ENCODE results near the gene GRIN2A. TPM values are rescaled to one million over a fixed set of nuclear protein-coding genes. Genes with fewer than 3 reads are reported as not detected.

Gene GRIN2A
- 10 to 100 TPM in 2 of 4 donors, 1 to 10 TPM in 1, under 1 TPM in 1; 0.25 to 26.1 (median 13.5) TPM for total RNA-seq

DNA sequence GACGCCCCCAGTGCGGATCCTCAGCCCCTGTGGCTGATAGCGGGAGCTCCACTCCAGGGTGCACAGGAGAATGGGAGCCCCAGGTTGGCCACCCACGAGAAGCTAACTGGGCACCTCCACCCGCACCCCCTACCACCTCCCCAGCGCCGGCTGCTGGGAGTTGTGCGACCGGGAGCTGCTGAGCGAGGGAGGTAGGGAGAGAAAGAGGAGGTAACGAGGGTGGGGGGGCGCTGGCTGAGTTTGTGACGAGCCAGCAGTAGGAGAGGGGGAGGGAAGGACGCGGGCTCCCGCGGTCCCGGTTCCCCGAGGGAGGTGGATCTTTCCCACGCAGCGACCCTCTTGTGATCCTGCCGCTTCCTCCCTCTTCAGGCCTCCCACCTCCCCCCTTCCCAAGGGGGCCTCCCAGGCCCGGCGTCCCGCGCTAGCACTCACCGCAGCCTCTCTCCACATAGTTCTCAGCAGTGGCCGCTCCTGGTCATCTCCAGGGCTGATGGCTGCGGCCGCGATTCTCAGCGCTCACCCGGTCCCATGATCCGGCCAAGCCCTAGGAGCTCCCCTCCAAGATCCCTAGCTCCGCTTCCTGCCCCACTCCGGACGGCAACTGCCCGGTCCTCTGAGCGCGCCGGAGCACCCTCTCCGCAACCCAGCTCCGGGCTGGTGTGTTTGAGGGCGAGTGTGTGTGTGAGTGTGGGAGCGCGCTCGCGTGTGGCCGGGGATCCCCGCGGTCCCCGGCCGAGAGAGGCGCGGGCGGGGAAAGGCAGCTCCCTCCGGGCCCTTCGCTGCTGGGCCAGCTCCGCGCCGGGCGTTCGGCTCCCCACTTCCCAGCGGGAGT lies at the start of gene GRIN2A:
TSS of gene GRIN2A (minus strand) at position 207 of the 832 bp plus-strand sequence. CDS start 2,017 bp downstream, outside the sequence.
- peak within 1 kb of the TSS; percentile 31 to 60 for H3K4me3 ChIP-seq
- WGBS, 2 donors (ENCODE audit: low coverage in 1 of 2) = 0% methylated on average over 7 of the region's 64 CpGs; no CpG with 5 or more reads in 1 of the 2 donors
- no peak for ATAC-seq
- TF ChIP-seq, protein P1, sequence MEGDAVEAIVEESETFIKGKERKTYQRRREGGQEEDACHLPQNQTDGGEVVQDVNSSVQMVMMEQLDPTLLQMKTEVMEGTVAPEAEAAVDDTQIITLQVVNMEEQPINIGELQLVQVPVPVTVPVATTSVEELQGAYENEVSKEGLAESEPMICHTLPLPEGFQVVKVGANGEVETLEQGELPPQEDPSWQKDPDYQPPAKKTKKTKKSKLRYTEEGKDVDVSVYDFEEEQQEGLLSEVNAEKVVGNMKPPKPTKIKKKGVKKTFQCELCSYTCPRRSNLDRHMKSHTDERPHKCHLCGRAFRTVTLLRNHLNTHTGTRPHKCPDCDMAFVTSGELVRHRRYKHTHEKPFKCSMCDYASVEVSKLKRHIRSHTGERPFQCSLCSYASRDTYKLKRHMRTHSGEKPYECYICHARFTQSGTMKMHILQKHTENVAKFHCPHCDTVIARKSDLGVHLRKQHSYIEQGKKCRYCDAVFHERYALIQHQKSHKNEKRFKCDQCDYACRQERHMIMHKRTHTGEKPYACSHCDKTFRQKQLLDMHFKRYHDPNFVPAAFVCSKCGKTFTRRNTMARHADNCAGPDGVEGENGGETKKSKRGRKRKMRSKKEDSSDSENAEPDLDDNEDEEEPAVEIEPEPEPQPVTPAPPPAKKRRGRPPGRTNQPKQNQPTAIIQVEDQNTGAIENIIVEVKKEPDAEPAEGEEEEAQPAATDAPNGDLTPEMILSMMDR (IDR thresholded peaks at IDR 0.05) = no peak
- TF ChIP-seq EP300 (IDR thresholded peaks at IDR 0.05) (no peak), POLR2A (IDR thresholded peaks at IDR 0.05) (no peak), POLR2AphosphoS5 (IDR thresholded peaks at IDR 0.05) (no peak)
- H3K4me1 ChIP-seq = peaks cover 0 to 51% (median 20%) of the 10 kb centered on the region in 3 donors
- peaks cover 43% of the 10 kb centered on the region for H3K27me3 ChIP-seq
- no peaks in the 10 kb centered on the region for H3K9me3 ChIP-seq
- H3K27ac ChIP-seq = peak within 1 kb of the TSS in 2 of 4 donors; percentile 50 to 68
- H3K36me3 ChIP-seq = no peaks in the 10 kb centered on the region

DNA sequence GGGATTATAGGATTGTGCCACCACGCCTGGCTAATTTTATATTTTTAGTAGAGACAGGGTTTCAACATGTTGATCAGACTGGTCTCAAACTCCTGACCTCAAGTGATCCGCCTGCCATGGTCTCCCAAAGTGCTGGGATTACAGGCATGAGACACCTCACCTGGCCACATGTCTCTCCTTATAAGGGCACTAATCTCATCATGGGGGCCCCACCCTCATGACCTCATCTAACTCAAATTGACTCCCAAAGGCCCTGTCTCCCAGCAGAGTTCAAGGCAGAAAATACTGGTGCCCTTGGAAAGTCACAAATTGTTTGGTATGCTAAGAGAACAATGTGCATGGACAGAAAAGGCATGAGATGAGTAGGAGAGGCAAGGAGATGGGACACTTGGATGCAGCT lies 49.3 kb upstream of the GRIN2A start:
- TF ChIP-seq POLR2AphosphoS5 (IDR thresholded peaks at IDR 0.05) = no peak
- TF ChIP-seq EP300 (IDR thresholded peaks at IDR 0.05) = no peak
- TF ChIP-seq POLR2A (IDR thresholded peaks at IDR 0.05) = no peak
- TF ChIP-seq, protein P1 (IDR thresholded peaks at IDR 0.05) = no peak
- 83 to 100% methylated on average over 1 of the region's 2 CpGs for WGBS, 2 donors (ENCODE audit: low coverage in 1 of 2)

DNA sequence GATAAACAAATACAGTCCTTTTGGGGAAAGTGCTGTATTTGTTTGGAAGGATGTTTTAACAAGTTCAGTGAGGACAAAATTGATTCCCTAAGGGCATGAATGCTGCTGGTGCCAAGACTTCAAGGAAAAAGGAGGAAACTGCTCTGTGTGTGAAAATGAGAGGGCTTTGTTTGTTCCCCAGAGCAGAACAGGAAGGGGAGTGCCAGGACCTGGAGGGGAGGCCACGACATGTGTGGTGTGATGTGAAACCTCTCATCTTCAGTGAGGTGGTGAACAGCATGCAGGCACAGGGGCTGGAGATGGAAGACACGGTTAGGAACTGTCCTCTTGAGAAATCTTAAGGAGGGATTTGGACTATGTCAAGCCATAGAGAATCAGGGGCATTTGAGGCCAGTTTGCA lies 46.6 kb upstream of the GRIN2A start:
- H3K4me1 ChIP-seq = no peaks in the 10 kb centered on the region
- peaks cover 42% of the 10 kb centered on the region for H3K27me3 ChIP-seq
- H3K27ac ChIP-seq = no peak overlapping the region
- H3K9me3 ChIP-seq = peaks cover 0 to 22% (median 0%) of the 10 kb centered on the region in 3 donors
- no peaks in the 10 kb centered on the region for H3K36me3 ChIP-seq
- no peak overlapping the region for H3K4me3 ChIP-seq
- 16 to 17% methylated on average over 1 to 2 of the region's 2 CpGs for WGBS, 2 donors (ENCODE audit: low coverage in 1 of 2)
- TF ChIP-seq POLR2AphosphoS5 (IDR thresholded peaks at IDR 0.05) (no peak), POLR2A (IDR thresholded peaks at IDR 0.05) (no peak), EP300 (IDR thresholded peaks at IDR 0.05) (no peak)
- TF ChIP-seq, protein P1 (IDR thresholded peaks at IDR 0.05) = no peak
- no peak for ATAC-seq

More for the DNA sequence above, 49.3 kb upstream of the GRIN2A start:
- H3K4me1 ChIP-seq = no peaks in the 10 kb centered on the region
- no peak overlapping the region for H3K4me3 ChIP-seq
- no peaks in the 10 kb centered on the region for H3K36me3 ChIP-seq
- ATAC-seq = no peak
- H3K27ac ChIP-seq = no peak overlapping the region
- peaks cover 0 to 23% (median 0%) of the 10 kb centered on the region in 3 donors for H3K9me3 ChIP-seq
- peaks cover 27% of the 10 kb centered on the region for H3K27me3 ChIP-seq

DNA sequence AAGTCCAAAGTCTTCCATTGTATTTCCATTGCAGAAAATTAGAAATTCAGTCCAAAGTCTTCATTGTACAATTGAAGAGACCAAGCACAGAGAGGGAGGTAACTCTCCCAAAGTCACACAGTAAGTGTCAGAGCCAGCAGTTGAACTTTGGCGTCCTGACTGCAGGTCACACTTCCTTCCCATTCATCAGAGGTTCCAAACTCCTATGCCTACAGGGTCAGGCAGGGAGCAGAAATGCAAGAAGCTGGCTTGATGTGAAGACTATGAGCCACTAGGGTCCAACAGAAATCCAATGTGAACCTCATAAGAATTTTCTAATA lies 44.7 kb upstream of the GRIN2A start:
- Histone ChIP-seq H3K27ac (no peak overlapping the region), H3K4me3 (no peak overlapping the region), H3K27me3 (peaks cover 50% of the 10 kb centered on the region), H3K4me1 (no peaks in the 10 kb centered on the region), H3K36me3 (no peaks in the 10 kb centered on the region), H3K9me3 (peaks cover 0 to 4% (median 0%) of the 10 kb centered on the region in 3 donors)
- WGBS, 2 donors (ENCODE audit: low coverage in 1 of 2) = 17 to 50% methylated on average over 1 of the region's 1 CpG
- ATAC-seq = no peak
- no peak for TF ChIP-seq POLR2AphosphoS5 (IDR thresholded peaks at IDR 0.05)
- no peak for TF ChIP-seq POLR2A (IDR thresholded peaks at IDR 0.05)
- TF ChIP-seq EP300 (IDR thresholded peaks at IDR 0.05) = no peak
- TF ChIP-seq, protein P1 (IDR thresholded peaks at IDR 0.05) = no peak

Data from gastroesophageal sphincter (tissue), 4 donors.